Measurements from ENCODE around the gene PNKD.
A peak's percentile ranks its signal among the peaks of the same experiment; 100 is the strongest.

Gene PNKD

GRCh38 chr2:218269900-218270720, at the start of gene PNKD, which contains the start of gene AAMP:
Gene PNKD, plus strand, starts transcription at chr2:218270519. Its CDS starts 17 bp downstream, at chr2:218270536.
Gene AAMP, minus strand, starts transcription at chr2:218270137. Its CDS starts 51 bp downstream, at chr2:218270086.
- peak; percentile 99 to 100 for DNase-seq (ENCODE audit: low read depth in 2 of 2)

GRCh38 chr2:218221000-218221399, 49.3 kb upstream of the PNKD start:
- DNase-seq (ENCODE audit: low read depth in 2 of 2): no peak

GRCh38 chr2:218223046-218223445, 47.3 kb upstream of the PNKD start:
- no peak for DNase-seq (ENCODE audit: low read depth in 2 of 2)

GRCh38 chr2:218224186-218224585, 46.1 kb upstream of the PNKD start:
- no peak for DNase-seq (ENCODE audit: low read depth in 2 of 2)

GRCh38 chr2:218226903-218227302, 43.4 kb upstream of the PNKD start:
- DNase-seq (ENCODE audit: low read depth in 2 of 2): no peak

- no peak for DNase-seq (ENCODE audit: low read depth in 2 of 2)
Measured at GRCh38 chr2:218228366-218229090, 41.8 kb upstream of the PNKD start.

- peak; percentile 74 to 78 for DNase-seq (ENCODE audit: low read depth in 2 of 2)
Measured at GRCh38 chr2:218229239-218229638, 41.1 kb upstream of the PNKD start.

- no peak for DNase-seq (ENCODE audit: low read depth in 2 of 2)
Measured at GRCh38 chr2:218229851-218230250, 40.5 kb upstream of the PNKD start.

- DNase-seq (ENCODE audit: low read depth in 2 of 2): no peak
Measured at GRCh38 chr2:218230882-218231281, 39.4 kb upstream of the PNKD start.

- DNase-seq (ENCODE audit: low read depth in 2 of 2): no peak
Measured at GRCh38 chr2:218233543-218233942, 36.8 kb upstream of the PNKD start.

GRCh38 chr2:218234521-218234920, 35.8 kb upstream of the PNKD start:
- DNase-seq (ENCODE audit: low read depth in 2 of 2): no peak

GRCh38 chr2:218235017-218235416, 35.3 kb upstream of the PNKD start:
- no peak for DNase-seq (ENCODE audit: low read depth in 2 of 2)

GRCh38 chr2:218236829-218237228, 33.5 kb upstream of the PNKD start:
- no peak for DNase-seq (ENCODE audit: low read depth in 2 of 2)

- no peak for DNase-seq (ENCODE audit: low read depth in 2 of 2)
Measured at GRCh38 chr2:218238887-218239286, 31.4 kb upstream of the PNKD start.

GRCh38 chr2:218244204-218244603, 26.1 kb upstream of the PNKD start:
- DNase-seq (ENCODE audit: low read depth in 2 of 2): no peak

GRCh38 chr2:218244665-218245064, 25.7 kb upstream of the PNKD start:
- no peak for DNase-seq (ENCODE audit: low read depth in 2 of 2)

GRCh38 chr2:218245214-218245613, 25.1 kb upstream of the PNKD start:
- no peak for DNase-seq (ENCODE audit: low read depth in 2 of 2)

- DNase-seq (ENCODE audit: low read depth in 2 of 2): no peak
Measured at GRCh38 chr2:218249691-218250090, 20.6 kb upstream of the PNKD start.

GRCh38 chr2:218252509-218253231, 17.6 kb upstream of the PNKD start:
- DNase-seq (ENCODE audit: low read depth in 2 of 2): no peak

- no peak for DNase-seq (ENCODE audit: low read depth in 2 of 2)
Measured at GRCh38 chr2:218253232-218253625, 17.1 kb upstream of the PNKD start.

- DNase-seq (ENCODE audit: low read depth in 2 of 2): peak; percentile 13 to 14
Measured at GRCh38 chr2:218255446-218255845, 14.9 kb upstream of the PNKD start.

GRCh38 chr2:218256612-218257350, 13.5 kb upstream of the PNKD start:
- no peak for DNase-seq (ENCODE audit: low read depth in 2 of 2)
